Right ventricle myocardium inferior (tissue), 1 donor: ENCODE measurements around the gene MRPL22. TPM values are rescaled to one million over a fixed set of nuclear protein-coding genes. Genes with fewer than 3 reads are reported as not detected.
"Not testable (repeated sequence)": the region's sequence is repeated elsewhere in the genome, so short reads cannot be mapped to it uniquely, and the experiment has no call there.

Experiments used
- ATAC-seq: fragments of 200-7000 bp; cut with Tn5 transposase; one replicate; pipeline ENCODE4 v1.9.1; 2020; ENCODE audit warnings: mild to moderate bottlenecking, moderate library complexity
- DNase-seq: peaks from one replicate; pipeline ENCODE4 v3.0.0; 2021; ENCODE audit errors: missing footprints
- intact Hi-C: fragments of 100-400 bp; cut with DNase I; formaldehyde crosslinking; loops from one replicate; pipeline ENCODE4 v1.11.0; 2022
- total RNA-seq: library from RNA; stranded (reverse); fragmentation: NEBNext Ultra II Directional; extraction: Animal tissue kit (Norgen Biotek cat#: 25700); gene quantifications from one replicate; pipeline ENCODE4 v1.2.1, GENCODE V29; 2021
- donor health status: DM: no; HTN: yes; CAD: no; lungs with severe emphysema.

Gene MRPL22
- total RNA-seq, 1 donor from 2014 or later: 74.7 TPM

- DNase-seq (no peak), ATAC-seq (no peak)
- intact Hi-C loops: loop anchor here (10.0 kb wide), 1 partner anchor 507 kb away; no protein-coding TSS in a partner anchor
Measured at GRCh38 chr5:154977409-154977808, 36.5 kb downstream of the MRPL22 start.

DNA sequence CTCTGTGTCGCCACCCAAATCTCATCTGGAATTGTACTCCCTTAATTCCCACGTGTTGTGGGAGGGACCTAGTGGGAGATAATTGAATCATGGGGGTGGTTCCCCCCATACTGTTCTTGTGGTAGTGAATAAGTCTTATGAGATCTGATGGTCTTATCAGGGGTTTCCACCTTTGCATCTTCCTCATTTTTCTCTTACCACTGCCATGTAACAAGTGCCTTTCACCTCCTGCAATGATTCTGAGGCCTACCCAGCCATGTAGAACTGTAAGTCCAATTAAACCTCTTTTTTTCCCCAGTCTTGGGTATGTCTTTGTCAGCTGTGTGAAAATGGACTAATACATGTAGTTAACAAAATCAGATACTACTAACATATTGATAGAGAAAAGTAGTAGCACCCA lies 37.4 kb downstream of the MRPL22 start:
- intact Hi-C loops: loop anchor here (10.0 kb wide), 1 partner anchor 507 kb away; no protein-coding TSS in a partner anchor
- not testable (repeated sequence) for ATAC-seq, DNase-seq

GRCh38 chr5:154984946-154985516 lies 44.2 kb downstream of the MRPL22 start:
- no peak for ATAC-seq
- intact Hi-C loops: no loop called here
- no peak for DNase-seq

DNA sequence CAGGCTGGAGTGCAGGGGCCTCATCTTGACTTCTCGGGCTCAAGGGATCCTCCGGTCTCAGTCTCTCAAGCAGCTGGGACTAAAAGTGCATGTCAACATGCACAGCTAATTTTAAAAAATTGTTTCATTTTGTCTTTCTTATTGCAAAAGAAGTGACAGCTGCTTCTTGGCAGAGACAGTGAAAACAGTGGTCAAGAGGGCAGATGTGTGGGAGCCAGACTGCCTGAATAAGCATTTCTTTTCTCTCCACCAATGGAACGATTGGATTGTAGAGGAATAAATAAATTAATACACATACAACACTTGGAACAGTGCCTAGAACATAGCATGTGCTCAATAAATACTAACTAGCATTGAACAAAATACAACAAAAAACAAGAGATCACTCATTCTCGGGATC lies 45.3 kb downstream of the MRPL22 start:
- intact Hi-C loops: no loop called here
- ATAC-seq: no peak

GRCh38 chr5:154989626-154990025 lies 48.8 kb downstream of the MRPL22 start:
- intact Hi-C loops: no loop called here
- ATAC-seq (no peak), DNase-seq (no peak)

More for the DNA sequence above, 45.3 kb downstream of the MRPL22 start:
- no peak for DNase-seq

DNA sequence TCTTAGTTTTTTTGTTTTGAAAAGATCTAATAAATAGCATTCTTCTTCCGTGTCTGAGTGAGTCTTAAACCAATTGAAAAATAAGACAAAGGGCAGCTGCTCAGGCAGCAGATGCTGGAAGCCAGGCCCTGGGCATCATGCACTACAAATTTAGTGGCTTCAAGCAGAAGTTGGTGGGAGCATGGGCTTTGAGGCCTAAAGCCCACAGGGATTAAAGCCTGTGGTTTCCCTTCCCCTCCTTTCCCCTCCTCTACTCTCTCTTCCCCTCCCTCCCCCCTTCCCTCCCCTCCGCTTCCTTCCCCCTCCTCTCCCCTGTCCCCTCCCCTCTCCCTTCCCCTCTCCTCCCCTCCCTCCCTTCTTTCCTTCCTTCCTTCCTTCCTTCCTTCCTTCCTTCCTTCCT lies 52.6 kb downstream of the MRPL22 start:
- intact Hi-C loops: no loop called here
- DNase-seq: no peak

DNA sequence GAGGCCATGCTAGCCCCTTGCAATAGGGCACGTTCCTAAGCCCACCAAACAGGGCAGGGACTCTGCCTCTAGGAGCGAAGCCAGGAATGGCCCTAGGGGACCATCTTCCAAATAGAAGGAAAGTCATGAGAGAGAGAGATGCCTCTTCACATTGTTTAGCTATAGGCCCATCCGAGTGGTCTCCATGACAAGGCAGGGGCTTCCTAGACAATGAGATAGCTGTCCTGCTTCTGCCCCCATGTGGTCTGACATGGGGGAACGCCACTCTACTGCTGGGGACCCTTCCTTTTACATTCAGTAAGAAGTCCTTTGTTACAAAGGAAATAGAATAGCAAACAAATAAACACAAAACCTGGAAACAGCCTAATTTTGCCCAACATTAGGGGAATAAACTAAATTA lies 54.8 kb downstream of the MRPL22 start:
- DNase-seq: no peak
- no peak for ATAC-seq
- intact Hi-C loops: no loop called here

More for the DNA sequence above, 52.6 kb downstream of the MRPL22 start:
- ATAC-seq: no peak

DNA sequence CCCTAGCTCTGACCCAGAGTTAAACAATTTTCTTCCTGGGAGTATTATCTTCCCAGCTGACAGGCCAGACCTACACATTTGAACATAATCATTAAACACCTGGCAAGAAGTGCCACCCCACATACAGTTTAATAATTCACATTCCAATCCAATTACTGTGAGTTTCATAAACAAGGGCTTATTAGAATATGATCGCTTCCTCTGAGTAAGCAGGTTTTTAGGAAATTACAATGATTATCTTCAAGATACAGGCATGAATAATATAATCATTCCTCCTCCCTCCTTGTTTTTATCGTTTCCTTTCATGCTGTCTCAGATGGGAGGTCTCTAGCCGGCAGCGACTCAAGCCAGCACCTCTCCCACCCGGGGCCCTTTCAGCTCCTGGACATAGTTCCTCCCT lies 56.9 kb downstream of the MRPL22 start:
- intact Hi-C loops: no loop called here
- ATAC-seq: no peak
- no peak for DNase-seq

GRCh38 chr5:154999865-155000264 lies 59.0 kb downstream of the MRPL22 start:
- DNase-seq (no peak), ATAC-seq (no peak)
- intact Hi-C loops: no loop called here

DNA sequence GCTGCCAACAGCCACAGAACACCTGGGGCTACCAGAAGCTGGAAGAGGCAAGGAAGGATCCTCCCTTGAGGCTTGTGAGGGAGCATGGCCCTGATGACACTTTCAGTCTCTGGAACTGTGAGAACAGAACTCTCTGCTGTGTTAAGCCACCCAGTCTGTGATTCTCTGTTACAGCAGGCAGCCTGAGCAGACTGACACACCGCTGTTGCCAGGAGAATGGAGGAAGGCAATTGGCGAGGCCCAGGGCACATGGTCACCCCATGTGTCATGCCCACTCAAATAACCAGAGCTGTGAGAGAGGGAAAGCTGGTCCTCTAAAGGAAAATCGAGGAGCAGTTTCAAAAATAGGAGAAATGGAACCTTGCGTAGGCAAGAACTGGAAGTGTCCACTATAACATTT lies 60.6 kb downstream of the MRPL22 start:
- no peak for DNase-seq
- ATAC-seq: no peak
- intact Hi-C loops: no loop called here

GRCh38 chr5:155002722-155003121 lies 61.8 kb downstream of the MRPL22 start:
- DNase-seq, ATAC-seq, intact Hi-C loops: not testable (repeated sequence)

DNA sequence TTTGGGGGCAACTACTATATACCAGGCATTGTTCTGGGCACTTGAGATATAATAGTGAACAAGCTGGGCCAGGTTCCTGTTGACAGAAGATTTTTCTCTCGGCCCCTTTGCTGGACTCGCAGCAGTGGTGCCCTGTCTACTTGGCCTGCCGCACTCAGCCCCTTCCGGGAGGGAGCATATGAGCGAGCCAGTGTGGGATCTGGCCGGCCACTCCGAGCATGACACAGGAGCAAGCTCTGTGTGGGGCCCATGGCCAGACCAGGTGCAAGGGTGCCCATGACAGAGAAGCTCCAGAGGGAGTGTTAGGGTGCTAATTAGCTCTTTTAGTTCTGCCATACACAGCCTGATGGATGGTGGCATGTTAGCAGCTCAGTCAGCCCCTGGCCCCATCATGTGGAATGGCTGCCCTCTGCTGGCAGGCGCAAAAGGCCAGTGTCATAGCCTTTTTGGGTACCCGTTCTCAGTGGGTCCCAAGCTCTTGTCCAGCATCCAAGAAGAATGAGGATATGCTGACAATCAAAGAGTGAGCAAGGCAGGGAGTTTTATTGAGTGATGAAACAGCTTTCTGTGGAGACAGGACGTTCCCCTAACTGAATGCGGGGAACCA lies 63.4 kb downstream of the MRPL22 start:
- ATAC-seq (no peak), DNase-seq (peak; percentile 37)
- intact Hi-C loops: no loop called here

DNA sequence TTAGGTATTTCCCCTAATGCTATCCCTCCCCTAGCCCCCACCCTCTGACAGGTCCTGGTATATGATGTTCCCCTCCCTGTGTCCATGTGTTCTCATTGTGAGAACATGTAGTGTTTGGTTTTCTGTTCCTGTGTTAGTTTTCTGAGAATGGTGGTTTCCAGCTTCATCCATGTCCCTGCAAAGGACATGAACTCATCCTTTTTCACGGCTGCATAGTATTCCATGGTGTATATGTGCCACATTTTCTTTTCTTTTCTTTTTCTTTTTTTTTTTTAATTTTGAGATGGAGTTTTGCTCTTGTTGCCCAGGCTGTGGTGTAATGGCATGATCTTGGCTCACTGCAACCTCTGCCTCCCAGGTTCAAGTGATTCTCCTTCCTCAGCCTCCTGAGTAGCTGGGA lies 65.4 kb downstream of the MRPL22 start:
- intact Hi-C loops, DNase-seq, ATAC-seq: not testable (repeated sequence)

- ATAC-seq (no peak), DNase-seq (no peak)
- intact Hi-C loops: no loop called here
Measured at GRCh38 chr5:155008669-155009068, 67.8 kb downstream of the MRPL22 start.

DNA sequence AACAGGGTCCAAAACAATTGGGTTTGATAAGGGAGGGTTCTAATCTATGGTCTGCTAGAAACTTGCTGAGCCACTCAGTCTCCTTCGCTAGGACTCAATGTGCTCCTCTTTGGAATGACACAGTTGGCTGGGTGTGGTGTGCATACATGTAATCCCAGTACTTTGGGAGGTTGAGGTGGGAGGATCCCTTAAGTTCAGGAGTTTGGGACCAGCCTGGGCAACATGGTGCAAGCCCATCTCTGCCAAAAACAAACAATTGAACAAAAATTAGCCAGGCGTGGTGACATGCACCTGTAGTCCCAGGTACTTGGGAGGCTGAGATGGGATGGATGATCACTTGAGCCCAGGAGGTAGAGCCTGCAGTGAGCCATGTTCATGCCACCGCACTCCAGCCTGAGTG lies 70.0 kb downstream of the MRPL22 start:
- ATAC-seq (no peak), DNase-seq (no peak)
- intact Hi-C loops: no loop called here

GRCh38 chr5:155013526-155013925 lies 72.7 kb downstream of the MRPL22 start, which contains the start of gene KIF4B:
KIF4B (plus strand) TSS chr5:155013755; CDS start chr5:155013860, 105 bp downstream.
- ATAC-seq: no peak
- intact Hi-C loops: no loop called here

GRCh38 chr5:155015239-155015638 lies 74.4 kb downstream of the MRPL22 start:
- intact Hi-C loops: no loop called here
- DNase-seq (no peak), ATAC-seq (no peak)

More at GRCh38 chr5:155013526-155013925, 72.7 kb downstream of the MRPL22 start, which contains the start of gene KIF4B:
- DNase-seq: no peak

DNA sequence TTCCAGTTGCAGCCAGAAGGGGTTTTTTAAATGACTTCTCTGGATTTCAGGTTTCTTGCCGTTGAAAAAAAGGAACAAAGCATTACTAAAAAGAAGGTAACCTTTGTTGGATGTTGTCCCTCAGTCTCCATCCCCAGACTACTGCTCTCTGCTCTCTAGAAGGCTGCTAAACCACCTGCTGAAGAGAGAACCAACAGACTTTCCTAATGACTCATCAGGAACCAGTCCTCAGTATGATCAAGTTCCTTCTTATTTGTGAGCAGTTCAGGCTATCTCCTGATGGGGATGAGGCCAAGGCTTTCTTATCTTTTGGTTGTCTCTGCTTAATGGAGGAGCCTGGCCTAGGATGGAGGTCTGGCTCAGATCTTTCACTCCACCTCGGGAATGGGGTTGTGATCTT lies 76.7 kb downstream of the MRPL22 start:
- ATAC-seq (no peak), DNase-seq (no peak)
- intact Hi-C loops: no loop called here
